ENCODE measurements around the gene GABRB1. TPM values are rescaled to one million over a fixed set of nuclear protein-coding genes. Genes with fewer than 3 reads are reported as not detected.

GABRB1 gene
- total RNA-seq, 1 donor from 2014 or later = 0.29 TPM

DNA sequence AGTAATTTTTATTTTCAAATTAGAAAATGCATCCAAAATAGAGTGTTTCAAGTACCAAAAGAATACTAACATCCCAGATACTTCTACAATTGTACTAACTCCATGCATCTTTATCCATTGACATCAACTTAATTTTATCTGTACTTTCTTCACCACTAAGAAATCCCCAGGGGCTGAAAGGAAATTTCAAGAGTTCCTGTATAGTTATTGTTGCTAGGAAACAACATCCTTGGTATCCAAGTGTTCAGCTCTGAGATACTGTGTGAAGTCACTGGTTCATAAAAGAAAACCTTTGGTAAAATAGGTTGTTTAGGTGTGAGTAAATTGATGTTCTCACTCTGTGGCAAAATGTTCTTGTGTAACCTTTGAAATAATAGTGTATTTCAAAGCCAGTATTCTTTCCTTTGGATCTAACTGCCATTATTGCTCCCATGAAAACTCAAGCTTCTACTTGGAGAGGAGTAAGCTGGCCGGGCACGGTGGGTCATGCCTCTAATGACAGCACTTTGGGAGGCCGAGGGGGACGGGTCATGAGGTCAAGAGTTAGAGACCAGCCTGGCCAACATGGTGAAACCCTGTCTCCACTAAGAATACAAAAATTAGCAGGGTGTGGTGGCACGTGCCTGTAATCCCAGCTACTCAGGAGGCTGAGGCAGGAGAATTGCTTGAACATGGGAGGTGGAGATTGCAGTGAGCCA lies 359.2 kb downstream of the GABRB1 start:
- TF ChIP-seq, protein P1, sequence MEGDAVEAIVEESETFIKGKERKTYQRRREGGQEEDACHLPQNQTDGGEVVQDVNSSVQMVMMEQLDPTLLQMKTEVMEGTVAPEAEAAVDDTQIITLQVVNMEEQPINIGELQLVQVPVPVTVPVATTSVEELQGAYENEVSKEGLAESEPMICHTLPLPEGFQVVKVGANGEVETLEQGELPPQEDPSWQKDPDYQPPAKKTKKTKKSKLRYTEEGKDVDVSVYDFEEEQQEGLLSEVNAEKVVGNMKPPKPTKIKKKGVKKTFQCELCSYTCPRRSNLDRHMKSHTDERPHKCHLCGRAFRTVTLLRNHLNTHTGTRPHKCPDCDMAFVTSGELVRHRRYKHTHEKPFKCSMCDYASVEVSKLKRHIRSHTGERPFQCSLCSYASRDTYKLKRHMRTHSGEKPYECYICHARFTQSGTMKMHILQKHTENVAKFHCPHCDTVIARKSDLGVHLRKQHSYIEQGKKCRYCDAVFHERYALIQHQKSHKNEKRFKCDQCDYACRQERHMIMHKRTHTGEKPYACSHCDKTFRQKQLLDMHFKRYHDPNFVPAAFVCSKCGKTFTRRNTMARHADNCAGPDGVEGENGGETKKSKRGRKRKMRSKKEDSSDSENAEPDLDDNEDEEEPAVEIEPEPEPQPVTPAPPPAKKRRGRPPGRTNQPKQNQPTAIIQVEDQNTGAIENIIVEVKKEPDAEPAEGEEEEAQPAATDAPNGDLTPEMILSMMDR (conservative IDR thresholded peaks at IDR 0.05; ENCODE audit: low read depth, low read length) = no peak
- no peak for DNase-seq (ENCODE audit: low read depth)
- H3K4me3 ChIP-seq (ENCODE audit: low read depth, low read length) = no peak overlapping the region

- no peak for DNase-seq (ENCODE audit: low read depth)
- no peak overlapping the region for H3K4me3 ChIP-seq (ENCODE audit: low read depth, low read length)
- TF ChIP-seq, protein P1 (conservative IDR thresholded peaks at IDR 0.05; ENCODE audit: low read depth, low read length) = no peak
Observed at GRCh38 chr4:47391256-47391655, 359.9 kb downstream of the GABRB1 start.

DNA sequence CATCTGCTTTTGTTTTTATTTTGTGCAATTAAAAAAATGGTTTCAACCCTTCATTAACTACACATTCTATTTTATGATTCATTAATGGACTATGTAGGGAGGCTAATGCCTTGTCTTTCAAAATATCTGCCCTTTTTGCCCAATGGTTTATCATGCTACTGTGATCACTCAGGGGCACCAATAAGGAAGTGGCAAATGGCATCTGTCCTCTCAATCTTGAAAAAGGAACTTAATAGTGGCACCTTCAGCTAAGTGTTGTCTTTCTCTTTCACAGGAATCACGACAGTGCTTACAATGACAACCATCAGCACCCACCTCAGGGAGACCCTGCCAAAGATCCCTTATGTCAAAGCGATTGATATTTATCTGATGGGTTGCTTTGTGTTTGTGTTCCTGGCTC lies 375.0 kb downstream of the GABRB1 start:
- TF ChIP-seq, protein P1 (conservative IDR thresholded peaks at IDR 0.05; ENCODE audit: low read depth, low read length) = no peak
- no peak overlapping the region for H3K4me3 ChIP-seq (ENCODE audit: low read depth, low read length)
- DNase-seq (ENCODE audit: low read depth) = no peak

DNA sequence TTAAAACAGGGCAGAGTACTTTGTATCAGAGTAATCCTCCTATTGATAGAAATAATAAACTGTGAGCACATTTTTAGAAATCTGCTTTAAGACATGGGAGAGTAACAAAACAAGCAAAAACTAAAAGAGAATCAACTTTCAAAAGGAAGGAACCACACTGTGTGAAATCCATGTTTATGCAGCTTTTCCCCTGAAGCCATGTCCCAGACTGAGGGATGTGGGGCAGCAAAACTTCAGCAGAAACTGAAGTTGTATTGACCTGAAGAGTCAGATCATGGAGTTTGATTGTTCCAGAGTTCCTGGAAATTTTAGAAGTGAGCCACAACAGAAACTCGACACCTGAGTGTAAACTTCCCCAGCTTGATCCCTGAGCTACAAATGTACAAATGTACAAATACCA lies 378.9 kb downstream of the GABRB1 start:
- no peak overlapping the region for H3K4me3 ChIP-seq (ENCODE audit: low read depth, low read length)
- TF ChIP-seq, protein P1 (conservative IDR thresholded peaks at IDR 0.05; ENCODE audit: low read depth, low read length) = no peak
- no peak for DNase-seq (ENCODE audit: low read depth)

DNA sequence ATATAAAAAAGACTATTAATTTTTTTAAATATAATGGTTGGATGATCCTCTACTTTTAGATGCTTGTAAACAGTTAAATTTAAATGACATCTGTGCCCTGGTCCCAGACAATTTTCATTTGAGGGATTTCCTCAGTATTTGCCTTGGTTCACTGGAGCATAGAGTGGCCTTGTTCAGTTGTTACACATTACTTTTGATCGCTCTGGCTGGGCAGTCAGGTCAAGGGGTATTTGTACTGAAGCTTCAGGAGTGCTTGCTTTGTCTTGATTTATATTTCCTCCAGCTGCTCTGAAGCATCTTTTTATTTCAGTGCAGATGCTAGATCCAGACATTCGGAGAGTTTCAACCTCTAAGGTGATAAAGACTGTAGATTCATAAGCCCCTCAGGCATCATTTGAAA lies 382.2 kb downstream of the GABRB1 start:
- no peak overlapping the region for H3K4me3 ChIP-seq (ENCODE audit: low read depth, low read length)
- TF ChIP-seq, protein P1 (conservative IDR thresholded peaks at IDR 0.05; ENCODE audit: low read depth, low read length) = no peak
- peak; percentile 57 for DNase-seq (ENCODE audit: low read depth)

GRCh38 chr4:47415719-47416118 lies 384.4 kb downstream of the GABRB1 start:
- TF ChIP-seq, protein P1 (conservative IDR thresholded peaks at IDR 0.05; ENCODE audit: low read depth, low read length) = no peak
- no peak for DNase-seq (ENCODE audit: low read depth)
- no peak overlapping the region for H3K4me3 ChIP-seq (ENCODE audit: low read depth, low read length)

- DNase-seq (ENCODE audit: low read depth) = no peak
- H3K4me3 ChIP-seq (ENCODE audit: low read depth, low read length) = no peak overlapping the region
- TF ChIP-seq, protein P1 (conservative IDR thresholded peaks at IDR 0.05; ENCODE audit: low read depth, low read length) = no peak
Observed at GRCh38 chr4:47418147-47418546, 386.8 kb downstream of the GABRB1 start.
